Measurements from ENCODE around the gene LTBP2. TPM values are rescaled to one million over a fixed set of nuclear protein-coding genes. Genes with fewer than 3 reads are reported as not detected.

LTBP2 gene
- total RNA-seq, 1 donor from 2014 or later = 1.1 TPM

GRCh38 chr14:74532246-74532645, 79.8 kb downstream of the LTBP2 start:
- ATAC-seq (no peak), DNase-seq (ENCODE audit: low spot score) (no peak)

- DNase-seq (ENCODE audit: low spot score) = no peak
- ATAC-seq = peak; percentile 48
Measured at GRCh38 chr14:74531467-74531866, 80.6 kb downstream of the LTBP2 start.

GRCh38 chr14:74531006-74531405, 81.0 kb downstream of the LTBP2 start:
- ATAC-seq = no peak
- no peak for DNase-seq (ENCODE audit: low spot score)

GRCh38 chr14:74528886-74529285, 83.2 kb downstream of the LTBP2 start:
- no peak for DNase-seq (ENCODE audit: low spot score)
- ATAC-seq = no peak

GRCh38 chr14:74528406-74528805, 83.6 kb downstream of the LTBP2 start:
- ATAC-seq (no peak), DNase-seq (ENCODE audit: low spot score) (no peak)

- ATAC-seq (no peak), DNase-seq (ENCODE audit: low spot score) (no peak)
Measured at GRCh38 chr14:74527736-74528280, 84.2 kb downstream of the LTBP2 start.

GRCh38 chr14:74526854-74527585, 85.0 kb downstream of the LTBP2 start:
- no peak for ATAC-seq
- no peak for DNase-seq (ENCODE audit: low spot score)

- DNase-seq (ENCODE audit: low spot score) = no peak
- no peak for ATAC-seq
Measured at GRCh38 chr14:74525361-74525851, 86.6 kb downstream of the LTBP2 start.

- ATAC-seq (no peak), DNase-seq (ENCODE audit: low spot score) (no peak)
Measured at GRCh38 chr14:74524812-74525135, 87.3 kb downstream of the LTBP2 start.

GRCh38 chr14:74524076-74524811, 87.8 kb downstream of the LTBP2 start:
- DNase-seq (ENCODE audit: low spot score) = no peak

GRCh38 chr14:74522740-74523139, 89.3 kb downstream of the LTBP2 start:
- ATAC-seq = no peak
- DNase-seq (ENCODE audit: low spot score) = no peak

More at GRCh38 chr14:74524076-74524811, 87.8 kb downstream of the LTBP2 start:
- no peak for ATAC-seq

GRCh38 chr14:74521756-74522155, 90.3 kb downstream of the LTBP2 start:
- no peak for ATAC-seq

GRCh38 chr14:74519316-74520074, 92.5 kb downstream of the LTBP2 start:
- ATAC-seq = no peak

More at GRCh38 chr14:74521756-74522155, 90.3 kb downstream of the LTBP2 start:
- no peak for DNase-seq (ENCODE audit: low spot score)

GRCh38 chr14:74518221-74518620, 93.8 kb downstream of the LTBP2 start:
- no peak for ATAC-seq

More at GRCh38 chr14:74519316-74520074, 92.5 kb downstream of the LTBP2 start:
- no peak for DNase-seq (ENCODE audit: low spot score)

GRCh38 chr14:74517731-74518130, 94.3 kb downstream of the LTBP2 start:
- ATAC-seq (no peak), DNase-seq (ENCODE audit: low spot score) (no peak)

More at GRCh38 chr14:74518221-74518620, 93.8 kb downstream of the LTBP2 start:
- DNase-seq (ENCODE audit: low spot score) = no peak

- no peak for ATAC-seq
- DNase-seq (ENCODE audit: low spot score) = no peak
Measured at GRCh38 chr14:74516451-74517160, 95.4 kb downstream of the LTBP2 start.

- no peak for ATAC-seq
- DNase-seq (ENCODE audit: low spot score) = no peak
Measured at GRCh38 chr14:74515891-74516412, 96.1 kb downstream of the LTBP2 start.

GRCh38 chr14:74514471-74514941, 97.5 kb downstream of the LTBP2 start:
- DNase-seq (ENCODE audit: low spot score) (no peak), ATAC-seq (peak; percentile 14)

GRCh38 chr14:74511966-74512830, 99.8 kb downstream of the LTBP2 start:
- no peak for DNase-seq (ENCODE audit: low spot score)

More at GRCh38 chr14:74511966-74512830, 99.8 kb downstream of the LTBP2 start:
- ATAC-seq = no peak

Measured in left lobe of liver (tissue), 2 donors.